SH-SY5Y (cell line): ENCODE measurements around the gene WWOX.

ENCODE experiments used
- GATA2 ChIP-seq: IDR thresholded peaks from 2 replicates; pipeline ENCODE4 v1.6.1; 2011; ENCODE audit warnings: mild to moderate bottlenecking, low read depth, low read length
- GATA3 ChIP-seq: IDR thresholded peaks from 2 replicates; pipeline ENCODE4 v1.6.1; 2011; ENCODE audit warnings: low read depth, mild to moderate bottlenecking, low read length, moderate library complexity

GRCh38 chr16:78762222-78762621 is 662.8 kb downstream of the WWOX start:
- TF ChIP-seq GATA2, result no peak
- no peak for TF ChIP-seq GATA3
